HG02943 (cell line): Measurements from ENCODE around the gene PPP2R5E.

ENCODE experiments used
- ATAC-seq: cut with Tn5 transposase; IDR thresholded peaks from one replicate; pipeline ENCODE4 v1.9.1; 2021; ENCODE audit warnings: mild to moderate bottlenecking, low read depth, moderate library complexity; ENCODE audit not compliant: unreplicated experiment

PPP2R5E gene

GRCh38 chr14:63436286-63437098 lies 106.7 kb downstream of the PPP2R5E start:
- no peak for ATAC-seq

GRCh38 chr14:63435838-63436237 lies 107.3 kb downstream of the PPP2R5E start:
- ATAC-seq, result no peak

- ATAC-seq, result no peak
Measured at GRCh38 chr14:63435204-63435603, 108.0 kb downstream of the PPP2R5E start.

GRCh38 chr14:63432888-63433552 lies 110.2 kb downstream of the PPP2R5E start:
- no peak for ATAC-seq

- ATAC-seq, result no peak
Measured at GRCh38 chr14:63432228-63432627, 110.9 kb downstream of the PPP2R5E start.

- ATAC-seq, result no peak
Measured at GRCh38 chr14:63431466-63431865, 111.7 kb downstream of the PPP2R5E start.

- no peak for ATAC-seq
Measured at GRCh38 chr14:63428486-63428885, 114.7 kb downstream of the PPP2R5E start.

GRCh38 chr14:63426838-63427352 lies 116.3 kb downstream of the PPP2R5E start:
- ATAC-seq, result no peak

GRCh38 chr14:63423889-63424288 lies 119.3 kb downstream of the PPP2R5E start:
- no peak for ATAC-seq

- ATAC-seq, result no peak
Measured at GRCh38 chr14:63423381-63423780, 119.8 kb downstream of the PPP2R5E start.

- no peak for ATAC-seq
Measured at GRCh38 chr14:63421919-63422318, 121.3 kb downstream of the PPP2R5E start.

GRCh38 chr14:63421226-63421625 lies 122.0 kb downstream of the PPP2R5E start:
- ATAC-seq, result no peak

GRCh38 chr14:63418020-63418419 lies 125.2 kb downstream of the PPP2R5E start:
- no peak for ATAC-seq

- no peak for ATAC-seq
Measured at GRCh38 chr14:63413009-63413408, 130.2 kb downstream of the PPP2R5E start.

GRCh38 chr14:63406333-63406732 lies 136.8 kb downstream of the PPP2R5E start:
- ATAC-seq, result no peak

- ATAC-seq, result no peak
Measured at GRCh38 chr14:63405715-63406114, 137.5 kb downstream of the PPP2R5E start.

- ATAC-seq, result no peak
Measured at GRCh38 chr14:63404906-63405305, 138.3 kb downstream of the PPP2R5E start.

- no peak for ATAC-seq
Measured at GRCh38 chr14:63401646-63402045, 141.5 kb downstream of the PPP2R5E start.

- ATAC-seq, result no peak
Measured at GRCh38 chr14:63398952-63399351, 144.2 kb downstream of the PPP2R5E start.

GRCh38 chr14:63394841-63395240 lies 148.3 kb downstream of the PPP2R5E start:
- ATAC-seq, result no peak

- ATAC-seq, result no peak
Measured at GRCh38 chr14:63394432-63394831, 148.7 kb downstream of the PPP2R5E start.

GRCh38 chr14:63393012-63393411 lies 150.2 kb downstream of the PPP2R5E start:
- no peak for ATAC-seq
